GM12864 (cell line): ENCODE measurements around the gene RABEP2.
"Not testable (repeated sequence)": the region's sequence is repeated elsewhere in the genome, so short reads cannot be mapped to it uniquely, and the experiment has no call there.

ENCODE experiments used
- DNase-seq: peaks from one replicate; pipeline ENCODE4 v3.0.0-alpha.2; 2011; ENCODE audit warnings: low read depth
- H3K4me3 ChIP-seq: 2 replicates; pipeline ENCODE4 v1.5.1; 2011; ENCODE audit warnings: mild to moderate bottlenecking, low read depth, low read length, control low read depth
- CTCF ChIP-seq: IDR thresholded peaks from 2 replicates; pipeline ENCODE4 v1.5.1; 2011; ENCODE audit warnings: low read depth, mild to moderate bottlenecking, moderate library complexity, low read length, control low read depth, inconsistent platforms; ENCODE audit errors: missing control alignments

The RABEP2 gene

DNA sequence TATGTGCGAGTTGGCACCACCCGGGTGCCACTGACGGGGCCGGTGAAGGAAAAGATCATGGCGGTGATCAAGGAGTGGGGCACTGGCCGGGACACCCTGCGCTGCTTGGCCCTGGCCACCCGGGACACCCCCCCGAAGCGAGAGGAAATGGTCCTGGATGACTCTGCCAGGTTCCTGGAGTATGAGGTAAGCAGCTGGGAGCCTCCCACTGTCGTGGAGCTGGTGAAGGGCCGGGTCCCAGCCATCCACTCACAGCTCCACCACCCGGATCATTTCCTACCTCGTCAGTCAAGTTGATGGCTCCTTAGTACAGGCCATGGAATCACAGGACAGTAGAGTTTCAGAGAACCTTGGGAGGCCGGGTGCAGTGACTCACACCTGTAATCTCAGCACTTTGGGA lies 26.8 kb downstream of the RABEP2 start:
- TF ChIP-seq CTCF = no peak
- no peak for DNase-seq

GRCh38 chr16:28897826-28898225 lies 27.2 kb downstream of the RABEP2 start:
- H3K4me3 ChIP-seq = no peak overlapping the region
- no peak for TF ChIP-seq CTCF
- DNase-seq = no peak

More for the DNA sequence above, 26.8 kb downstream of the RABEP2 start:
- no peak overlapping the region for H3K4me3 ChIP-seq

DNA sequence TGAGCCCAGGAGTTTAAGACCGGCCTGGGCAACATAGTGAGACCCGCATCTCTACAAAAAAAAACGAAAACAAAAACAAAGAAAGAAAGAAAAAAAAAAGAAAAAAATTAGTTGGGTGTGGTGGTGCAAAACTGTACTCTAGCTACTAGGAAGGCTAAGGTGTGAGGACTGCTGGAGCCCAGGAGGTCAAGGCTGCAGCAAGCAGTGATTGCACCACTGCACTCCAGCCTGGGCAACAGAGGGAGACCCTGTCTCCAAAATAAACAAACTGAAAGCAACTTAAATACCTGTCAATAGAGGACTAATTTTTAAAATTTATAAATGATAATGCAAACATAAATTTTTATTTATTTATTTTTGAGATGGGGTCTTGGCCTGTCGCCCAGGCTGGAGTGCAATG lies 29.4 kb downstream of the RABEP2 start:
- DNase-seq = no peak
- H3K4me3 ChIP-seq = no peak overlapping the region
- TF ChIP-seq CTCF = no peak

GRCh38 chr16:28893291-28893690 lies 31.7 kb downstream of the RABEP2 start:
- no peak for TF ChIP-seq CTCF
- no peak overlapping the region for H3K4me3 ChIP-seq
- no peak for DNase-seq

- H3K4me3 ChIP-seq = no peak overlapping the region
- no peak for DNase-seq
- no peak for TF ChIP-seq CTCF
These were observed 32.8 kb downstream of the RABEP2 start for GRCh38 chr16:28891964-28892890.

DNA sequence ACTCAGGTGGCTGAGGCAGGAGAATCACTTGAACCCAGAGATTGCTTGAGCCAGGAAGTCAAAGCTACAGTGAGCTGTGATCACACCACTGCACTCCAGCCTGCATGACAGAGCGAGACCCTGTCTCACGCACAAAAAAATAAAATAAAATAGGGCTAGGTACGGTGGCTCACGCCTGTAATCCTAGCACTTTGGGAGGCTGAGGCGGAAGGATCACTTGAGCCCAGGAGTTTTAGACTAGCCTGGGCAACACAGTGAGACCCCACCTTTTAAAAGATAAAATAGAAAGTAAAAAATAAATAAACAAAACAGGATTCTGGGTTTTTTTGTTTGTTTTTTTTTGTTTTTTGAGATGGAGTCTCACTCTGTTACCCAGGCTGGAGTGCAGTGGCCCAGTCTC lies 34.7 kb downstream of the RABEP2 start:
- H3K4me3 ChIP-seq, DNase-seq: not testable (repeated sequence)

- TF ChIP-seq CTCF = no peak
- DNase-seq = no peak
- H3K4me3 ChIP-seq = no peak overlapping the region
These were observed 38.1 kb downstream of the RABEP2 start for GRCh38 chr16:28886945-28887344.
